ENCODE measurements around the gene PARP8.

GRCh38 chr5:50684721-50685120 lies 18.3 kb downstream of the PARP8 start:
- TF ChIP-seq, protein P1, sequence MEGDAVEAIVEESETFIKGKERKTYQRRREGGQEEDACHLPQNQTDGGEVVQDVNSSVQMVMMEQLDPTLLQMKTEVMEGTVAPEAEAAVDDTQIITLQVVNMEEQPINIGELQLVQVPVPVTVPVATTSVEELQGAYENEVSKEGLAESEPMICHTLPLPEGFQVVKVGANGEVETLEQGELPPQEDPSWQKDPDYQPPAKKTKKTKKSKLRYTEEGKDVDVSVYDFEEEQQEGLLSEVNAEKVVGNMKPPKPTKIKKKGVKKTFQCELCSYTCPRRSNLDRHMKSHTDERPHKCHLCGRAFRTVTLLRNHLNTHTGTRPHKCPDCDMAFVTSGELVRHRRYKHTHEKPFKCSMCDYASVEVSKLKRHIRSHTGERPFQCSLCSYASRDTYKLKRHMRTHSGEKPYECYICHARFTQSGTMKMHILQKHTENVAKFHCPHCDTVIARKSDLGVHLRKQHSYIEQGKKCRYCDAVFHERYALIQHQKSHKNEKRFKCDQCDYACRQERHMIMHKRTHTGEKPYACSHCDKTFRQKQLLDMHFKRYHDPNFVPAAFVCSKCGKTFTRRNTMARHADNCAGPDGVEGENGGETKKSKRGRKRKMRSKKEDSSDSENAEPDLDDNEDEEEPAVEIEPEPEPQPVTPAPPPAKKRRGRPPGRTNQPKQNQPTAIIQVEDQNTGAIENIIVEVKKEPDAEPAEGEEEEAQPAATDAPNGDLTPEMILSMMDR (IDR thresholded peaks at IDR 0.05), result no peak
- TF ChIP-seq ETV6 (CRISPR knock-in tag; IDR thresholded peaks at IDR 0.05) (no peak), CREB1 (CRISPR knock-in tag; IDR thresholded peaks at IDR 0.05) (no peak), ZNF121 (CRISPR knock-in tag; IDR thresholded peaks at IDR 0.05) (no peak), JUN (CRISPR knock-in tag; IDR thresholded peaks at IDR 0.05) (no peak), SP1 (CRISPR knock-in tag; conservative IDR thresholded peaks at IDR 0.05) (no peak)
- TF ChIP-seq, protein P2, sequence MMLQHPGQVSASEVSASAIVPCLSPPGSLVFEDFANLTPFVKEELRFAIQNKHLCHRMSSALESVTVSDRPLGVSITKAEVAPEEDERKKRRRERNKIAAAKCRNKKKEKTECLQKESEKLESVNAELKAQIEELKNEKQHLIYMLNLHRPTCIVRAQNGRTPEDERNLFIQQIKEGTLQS (CRISPR knock-in tag; conservative IDR thresholded peaks at IDR 0.05), result no peak

Data from WTC11 (cell line).